ENCODE data around the gene CNOT3. TPM values are rescaled to one million over a fixed set of nuclear protein-coding genes. Genes with fewer than 3 reads are reported as not detected.

CNOT3 gene
- total RNA-seq, 1 experiment from 2014 or later = 77.7 TPM

- peaks cover 41% of the 10 kb centered on the region for H3K4me1 ChIP-seq
- POLR2A ChIA-PET = interaction anchor here (0.8 to 4.4 kb wide), 5 partner anchors 8 to 65 kb away, joined by 5 to 98 read pairs (median 7); partner anchors contain the start of genes MBOAT7, TMC4 and TSEN34
- H3K27me3 ChIP-seq (replicated peaks; ENCODE audit: control insufficient read depth, insufficient read depth, low read length) = no peaks in the 10 kb centered on the region
- CTCF ChIA-PET = interaction anchor here (1.4 kb wide), 1 partner anchor 11 kb away, joined by 5 read pairs; the partner anchor contains the start of gene MBOAT7
- intact Hi-C loops (cut with micrococcal nuclease; ENCODE audit: unreplicated experiment) = no loop called here
- DNase-seq = no peak
- no peaks in the 10 kb centered on the region for H3K9me3 ChIP-seq
- H3K36me3 ChIP-seq (ENCODE audit: control insufficient read depth, insufficient read depth, low read length) = peaks cover 17% of the 10 kb centered on the region
- Mint-ChIP-seq H3K4me3 (ENCODE audit: unreplicated experiment) (peak overlapping the region; percentile 89), H3K27ac (ENCODE audit: unreplicated experiment) (peak overlapping the region; percentile 99), H3K36me3 (ENCODE audit: insufficient read depth, unreplicated experiment) (peaks cover 70% of the 10 kb centered on the region), H3K27me3 (ENCODE audit: insufficient read depth, unreplicated experiment) (no peaks in the 10 kb centered on the region), H3K4me1 (ENCODE audit: low read depth, unreplicated experiment) (peaks cover 28% of the 10 kb centered on the region), H3K9me3 (ENCODE audit: unreplicated experiment) (no peaks in the 10 kb centered on the region)
- H3K4me3 ChIP-seq (ENCODE audit: low read depth, low read length) = peak overlapping the region; percentile 70
- BruUV-seq (replicated peaks) = TSS peak; percentile 58
- no peak for TF ChIP-seq CTCF (IDR thresholded peaks at IDR 0.05; ENCODE audit: insufficient read depth in 1 of 2, low read depth in 1 of 2, low read length in 1 of 2, severe bottlenecking in 1 of 2, unreplicated experiment in 1 of 2)
Measured at GRCh38 chr19:54201172-54201701, 63.7 kb downstream of the CNOT3 start.

GRCh38 chr19:54201980-54202379 is 64.4 kb downstream of the CNOT3 start:
- no peaks in the 10 kb centered on the region for H3K27me3 Mint-ChIP-seq (ENCODE audit: insufficient read depth, unreplicated experiment)
- H3K4me1 Mint-ChIP-seq (ENCODE audit: low read depth, unreplicated experiment) = peaks cover 28% of the 10 kb centered on the region
- no TSS peak for BruUV-seq (replicated peaks)
- intact Hi-C loops (cut with micrococcal nuclease; ENCODE audit: unreplicated experiment) = no loop called here
- Histone ChIP-seq H3K27me3 (replicated peaks; ENCODE audit: control insufficient read depth, insufficient read depth, low read length) (no peaks in the 10 kb centered on the region), H3K4me1 (peaks cover 48% of the 10 kb centered on the region), H3K9me3 (no peaks in the 10 kb centered on the region), H3K36me3 (ENCODE audit: control insufficient read depth, insufficient read depth, low read length) (peaks cover 23% of the 10 kb centered on the region), H3K4me3 (ENCODE audit: low read depth, low read length) (peak overlapping the region; percentile 70)
- peaks cover 75% of the 10 kb centered on the region for H3K36me3 Mint-ChIP-seq (ENCODE audit: insufficient read depth, unreplicated experiment)
- H3K27ac Mint-ChIP-seq (ENCODE audit: unreplicated experiment) = peak overlapping the region; percentile 99
- no peak for DNase-seq
- no peaks in the 10 kb centered on the region for H3K9me3 Mint-ChIP-seq (ENCODE audit: unreplicated experiment)
- ChIA-PET CTCF (interaction anchor here (1.1 kb wide), 1 partner anchor 13 kb away, joined by 4 read pairs; the partner anchor contains the start of gene MBOAT7), POLR2A (interaction anchor here (0.7 kb wide), 1 partner anchor 9 kb away, joined by 4 read pairs; no protein-coding TSS in a partner anchor)
- no peak for TF ChIP-seq CTCF (IDR thresholded peaks at IDR 0.05; ENCODE audit: insufficient read depth in 1 of 2, low read depth in 1 of 2, low read length in 1 of 2, severe bottlenecking in 1 of 2, unreplicated experiment in 1 of 2)
- H3K4me3 Mint-ChIP-seq (ENCODE audit: unreplicated experiment) = peak overlapping the region; percentile 89

- H3K4me3 ChIP-seq (ENCODE audit: low read depth, low read length) = no peak overlapping the region; the same call in 1 of the 2 replicates
- H3K4me1 Mint-ChIP-seq (ENCODE audit: low read depth, unreplicated experiment) = peaks cover 37% of the 10 kb centered on the region
Measured at GRCh38 chr19:54203151-54203611, 65.6 kb downstream of the CNOT3 start.

More at GRCh38 chr19:54203151-54203611, 65.6 kb downstream of the CNOT3 start:
- Histone ChIP-seq H3K27me3 (replicated peaks; ENCODE audit: control insufficient read depth, insufficient read depth, low read length) (no peaks in the 10 kb centered on the region), H3K9me3 (no peaks in the 10 kb centered on the region), H3K36me3 (ENCODE audit: control insufficient read depth, insufficient read depth, low read length) (peaks cover 23% of the 10 kb centered on the region), H3K4me1 (peaks cover 60% of the 10 kb centered on the region)
- Mint-ChIP-seq H3K36me3 (ENCODE audit: insufficient read depth, unreplicated experiment) (peaks cover 87% of the 10 kb centered on the region), H3K9me3 (ENCODE audit: unreplicated experiment) (no peaks in the 10 kb centered on the region), H3K27me3 (ENCODE audit: insufficient read depth, unreplicated experiment) (no peaks in the 10 kb centered on the region), H3K4me3 (ENCODE audit: unreplicated experiment) (peak overlapping the region; percentile 89), H3K27ac (ENCODE audit: unreplicated experiment) (peak overlapping the region; percentile 41)
- no peak for TF ChIP-seq CTCF (IDR thresholded peaks at IDR 0.05; ENCODE audit: insufficient read depth in 1 of 2, low read depth in 1 of 2, low read length in 1 of 2, severe bottlenecking in 1 of 2, unreplicated experiment in 1 of 2)
- BruUV-seq (replicated peaks) = no TSS peak
- intact Hi-C loops (cut with micrococcal nuclease; ENCODE audit: unreplicated experiment) = no loop called here
- ChIA-PET POLR2A (interaction anchor here (0.9 to 1.4 kb wide), 3 partner anchors 9 to 14 kb away, joined by 4 to 6 read pairs (median 5); partner anchors contain the start of genes MBOAT7 and TSEN34), CTCF (interaction anchor here (1.1 kb wide), 1 partner anchor 14 kb away, joined by 4 read pairs; the partner anchor contains the start of gene MBOAT7)
- no peak for DNase-seq

Data from Caco-2 (cell line).